CD4-positive, alpha-beta T cell treated with Interleukin-4 for 1 hour (primary cell): ENCODE data around the gene DVL2.

Experiments
- DNase-seq, 2 donors: peaks; one replicate each; pipeline ENCODE4 v3.0.0-alpha.2; 2020 to 2022

Gene DVL2

GRCh38 chr17:7234083-7234951 is at the start of gene DVL2:
Gene DVL2 (minus strand): TSS chr17:7234517. CDS start chr17:7234262, 255 bp downstream.
- peak; percentile 95 to 96 for DNase-seq

DNA sequence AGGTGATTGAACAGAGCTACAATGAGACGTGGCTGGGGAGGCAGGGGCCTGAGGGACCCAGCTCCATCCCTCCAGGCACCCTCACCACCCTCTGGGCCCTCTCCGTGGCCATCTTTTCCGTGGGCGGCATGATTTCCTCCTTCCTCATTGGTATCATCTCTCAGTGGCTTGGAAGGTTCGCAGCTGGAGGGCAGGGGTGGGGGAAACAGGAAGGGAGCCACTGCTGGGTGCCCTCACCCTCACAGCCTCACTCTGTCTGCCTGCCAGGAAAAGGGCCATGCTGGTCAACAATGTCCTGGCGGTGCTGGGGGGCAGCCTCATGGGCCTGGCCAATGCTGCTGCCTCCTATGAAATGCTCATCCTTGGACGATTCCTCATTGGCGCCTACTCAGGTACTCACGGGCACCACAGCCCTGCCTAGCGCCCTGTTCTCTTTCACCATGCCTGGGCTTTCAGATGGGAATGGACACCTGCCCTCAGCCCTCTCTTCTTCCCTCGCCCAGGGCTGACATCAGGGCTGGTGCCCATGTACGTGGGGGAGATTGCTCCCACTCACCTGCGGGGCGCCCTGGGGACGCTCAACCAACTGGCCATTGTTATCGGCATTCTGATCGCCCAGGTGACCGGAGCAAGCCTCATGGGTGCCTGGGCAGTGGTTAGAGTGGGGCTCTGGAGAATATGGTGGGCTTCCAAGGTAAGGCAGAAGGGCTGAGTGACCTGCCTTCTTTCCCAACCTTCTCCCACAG is 49.3 kb upstream of the DVL2 start:
- no peak for DNase-seq

DNA sequence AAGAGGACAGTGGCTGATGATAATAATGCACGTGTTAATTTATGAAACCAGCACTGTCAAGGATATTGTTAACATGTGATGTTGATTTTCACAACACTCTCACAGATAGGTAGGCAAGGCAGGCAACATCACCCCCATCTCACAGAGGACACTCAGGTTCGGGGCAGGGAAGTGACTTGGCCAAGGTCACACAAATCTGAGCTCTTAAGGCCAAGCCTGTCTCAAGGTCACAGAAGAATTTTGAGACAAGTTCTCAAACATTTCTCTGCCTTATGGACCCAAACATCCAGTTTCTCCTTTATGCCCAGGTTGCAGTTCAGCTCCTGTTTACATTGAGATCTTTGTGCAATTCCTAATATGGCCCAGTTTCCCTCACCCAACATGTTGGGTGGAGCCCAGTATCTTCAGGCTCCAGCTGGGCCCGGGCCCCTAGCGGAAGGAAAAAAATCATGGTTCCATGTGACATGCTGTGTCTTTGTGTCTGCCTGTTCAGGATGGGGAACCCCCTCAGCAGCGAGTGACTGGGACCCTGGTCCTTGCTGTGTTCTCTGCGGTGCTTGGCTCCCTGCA is 48.5 kb upstream of the DVL2 start:
- no peak for DNase-seq

DNA sequence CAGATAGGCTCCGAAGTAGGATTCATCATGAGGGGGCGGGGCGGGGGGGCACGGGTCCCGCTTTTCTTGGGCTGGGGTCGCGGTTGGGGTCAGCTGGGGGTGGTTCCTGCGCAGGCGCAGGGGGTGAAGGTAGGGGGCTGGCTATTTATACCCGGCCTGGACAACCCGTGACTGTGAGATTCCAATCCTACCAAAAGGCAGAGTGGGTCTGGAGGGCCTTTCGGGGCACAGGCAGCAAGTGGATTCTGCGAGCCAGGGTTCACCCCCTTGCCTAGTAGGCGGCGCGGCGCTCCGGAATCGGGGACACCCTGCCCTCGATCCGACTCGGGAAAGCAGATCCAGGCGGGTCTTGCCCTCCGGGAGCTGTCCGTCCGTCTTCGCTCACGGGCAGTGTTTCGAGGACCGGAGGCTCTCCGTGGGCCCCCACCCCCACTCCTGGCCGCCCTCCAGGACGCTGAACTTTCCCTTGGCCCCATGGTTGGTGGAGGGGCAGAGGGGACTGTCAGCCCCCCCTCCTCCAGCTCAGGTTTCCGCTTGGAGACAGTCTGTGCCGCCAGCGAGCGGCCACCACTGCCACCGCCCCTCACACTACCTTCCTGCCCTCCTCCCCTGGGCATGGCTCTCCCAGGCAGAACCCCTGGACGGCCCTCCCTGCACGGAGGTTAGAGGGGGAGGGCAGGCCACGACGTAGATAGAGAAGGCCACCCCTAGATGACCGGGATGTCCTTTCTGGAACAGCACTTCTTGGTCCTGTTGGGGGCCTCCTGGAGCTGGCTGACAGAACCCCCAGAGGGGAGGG is 47.8 kb upstream of the DVL2 start:
- no peak for DNase-seq

DNA sequence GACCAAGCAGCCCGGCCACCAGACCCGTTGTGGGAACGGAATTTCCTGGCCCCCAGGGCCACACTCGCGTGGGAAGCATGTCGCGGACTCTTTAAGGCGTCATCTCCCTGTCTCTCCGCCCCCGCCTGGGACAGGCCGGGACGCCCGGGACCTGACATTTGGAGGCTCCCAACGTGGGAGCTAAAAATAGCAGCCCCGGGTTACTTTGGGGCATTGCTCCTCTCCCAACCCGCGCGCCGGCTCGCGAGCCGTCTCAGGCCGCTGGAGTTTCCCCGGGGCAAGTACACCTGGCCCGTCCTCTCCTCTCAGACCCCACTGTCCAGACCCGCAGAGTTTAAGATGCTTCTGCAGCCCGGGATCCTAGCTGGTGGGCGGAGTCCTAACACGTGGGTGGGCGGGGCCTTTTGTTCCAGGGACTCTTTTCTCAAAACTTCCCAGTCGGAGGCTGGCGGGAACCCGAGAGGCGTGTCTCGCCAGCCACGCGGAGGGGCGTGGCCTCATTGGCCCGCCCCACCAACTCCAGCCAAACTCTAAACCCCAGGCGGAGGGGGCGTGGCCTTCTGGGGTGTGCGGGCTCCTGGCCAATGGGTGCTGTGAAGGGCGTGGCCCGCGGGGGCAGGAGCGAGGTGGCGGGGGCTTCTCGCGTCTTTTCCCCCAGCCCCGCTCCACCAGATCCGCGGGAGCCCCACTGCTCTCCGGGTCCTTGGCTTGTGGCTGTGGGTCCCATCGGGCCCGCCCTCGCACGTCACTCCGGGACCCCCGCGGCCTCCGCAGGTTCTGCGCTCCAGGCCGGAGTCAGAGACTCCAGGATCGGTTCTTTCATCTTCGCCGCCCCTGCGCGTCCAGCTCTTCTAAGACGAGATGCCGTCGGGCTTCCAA is 47.0 kb upstream of the DVL2 start, which contains the start of gene SLC2A4:
SLC2A4 (plus strand) TSS at position 645 of the 879 bp plus-strand sequence; CDS start at position 862, 217 bp downstream.
- peak; percentile 89 to 90 for DNase-seq

DNA sequence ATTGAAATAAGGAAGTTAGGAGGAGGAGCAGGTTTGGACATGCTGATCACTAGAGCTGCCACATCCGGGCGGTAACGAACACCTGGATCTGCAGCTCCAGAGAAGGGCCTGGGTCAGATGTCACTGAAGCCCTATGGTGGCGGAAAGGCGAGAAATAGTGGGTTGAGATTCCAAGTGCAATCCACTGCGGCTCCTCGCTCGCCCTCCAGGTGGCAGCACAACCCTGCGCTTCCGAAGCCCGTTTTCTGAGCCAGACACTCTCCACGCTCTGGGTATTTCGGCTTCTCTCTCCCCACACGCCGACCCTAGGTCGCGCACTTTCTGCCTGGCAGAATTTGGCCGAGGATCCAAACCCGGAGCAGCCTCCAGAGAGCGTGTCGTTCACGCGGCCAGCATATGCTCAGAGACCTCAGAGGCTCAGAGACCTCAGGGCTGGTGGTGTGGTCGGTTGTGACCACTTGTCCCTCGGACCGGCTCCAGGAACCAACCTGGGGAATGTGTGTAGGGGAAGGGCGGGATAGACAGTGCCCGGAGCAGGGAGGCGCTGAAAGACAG is 46.3 kb upstream of the DVL2 start:
- DNase-seq, result peak; percentile 84 to 89

DNA sequence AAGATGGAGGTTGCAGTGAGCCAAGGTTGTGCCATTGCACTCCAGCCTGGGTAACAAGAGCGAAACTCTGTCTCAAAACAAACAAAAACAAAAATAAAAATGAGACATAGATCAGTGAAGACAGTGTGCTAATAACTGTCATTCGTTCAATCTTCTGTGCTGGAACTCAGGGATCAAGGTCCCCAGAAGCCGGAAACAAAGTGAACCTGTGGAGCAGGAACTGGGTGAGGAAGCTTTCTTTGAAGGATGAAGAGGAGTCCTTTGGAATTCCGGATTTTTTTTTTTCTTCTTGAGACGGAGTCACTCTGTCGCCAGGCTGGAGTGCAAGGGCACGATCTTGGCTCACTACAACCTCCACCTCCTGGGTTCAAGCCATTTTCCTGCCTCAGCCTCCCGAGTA is 45.1 kb upstream of the DVL2 start:
- DNase-seq, result no peak

DNA sequence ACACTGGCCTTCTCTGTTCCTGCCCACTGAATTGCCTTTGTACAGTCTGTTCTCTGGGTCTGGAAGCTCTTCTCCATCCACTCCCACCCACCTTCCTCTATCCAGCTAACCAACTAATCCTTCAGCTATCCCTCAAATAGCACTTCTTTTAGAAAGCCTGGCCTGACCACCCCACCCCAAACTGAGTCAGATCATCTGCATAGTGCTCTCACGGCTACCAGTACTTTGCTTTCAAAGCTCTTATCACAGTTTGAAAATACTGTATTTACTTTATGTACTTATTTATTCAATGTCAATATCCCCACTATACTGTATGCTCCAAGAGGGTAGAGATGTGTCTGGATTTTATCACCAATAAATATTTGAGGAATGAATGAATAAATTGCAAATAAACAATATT is 32.5 kb upstream of the DVL2 start:
- no peak for DNase-seq

DNA sequence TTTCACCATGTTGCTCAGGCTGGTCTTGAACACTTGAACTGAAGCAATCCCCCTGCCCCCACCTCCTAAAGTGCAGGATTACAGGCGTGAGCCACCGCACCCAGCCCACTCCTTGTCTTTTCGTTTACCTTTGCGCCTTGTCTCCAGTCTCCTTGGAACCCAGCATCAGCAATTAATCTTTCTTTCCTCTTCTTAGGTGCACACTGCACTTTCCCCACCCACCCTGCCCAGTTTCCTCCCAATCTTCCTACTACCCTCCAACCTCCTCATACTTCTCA is 29.4 kb upstream of the DVL2 start:
- DNase-seq, result no peak

GRCh38 chr17:7262935-7263800 is 28.9 kb upstream of the DVL2 start:
- DNase-seq, result no peak

- DNase-seq, result no peak
These were observed 28.0 kb upstream of the DVL2 start, which contains the start of gene CLDN7 for GRCh38 chr17:7262192-7262934. Gene CLDN7 (minus strand): TSS chr17:7262478. CDS start chr17:7262043, 435 bp downstream.

GRCh38 chr17:7261379-7262191 is 27.3 kb upstream of the DVL2 start:
- peak in 1 of 2 donors; percentile 35 for DNase-seq

GRCh38 chr17:7260651-7261378 is 26.5 kb upstream of the DVL2 start:
- DNase-seq, result peak in 1 of 2 donors; percentile 42

DNA sequence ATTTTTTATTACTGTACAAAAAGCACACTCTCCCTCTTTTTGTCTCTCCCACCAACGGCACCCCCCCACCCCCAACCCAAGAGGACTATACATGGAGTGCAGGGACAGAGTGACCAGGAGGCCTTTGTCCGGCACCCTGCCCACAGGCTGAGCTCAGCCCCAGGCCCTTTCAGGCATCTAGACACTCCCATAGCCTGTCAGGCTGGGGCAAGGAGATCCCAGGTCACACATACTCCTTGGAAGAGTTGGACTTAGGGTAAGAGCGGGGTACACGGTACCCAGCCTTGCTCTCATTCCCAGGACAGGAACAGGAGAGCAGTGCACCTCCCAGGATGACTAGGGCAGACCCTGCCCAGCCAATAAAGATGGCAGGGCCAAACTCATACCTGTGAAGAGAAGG is 25.8 kb upstream of the DVL2 start:
- DNase-seq, result no peak

DNA sequence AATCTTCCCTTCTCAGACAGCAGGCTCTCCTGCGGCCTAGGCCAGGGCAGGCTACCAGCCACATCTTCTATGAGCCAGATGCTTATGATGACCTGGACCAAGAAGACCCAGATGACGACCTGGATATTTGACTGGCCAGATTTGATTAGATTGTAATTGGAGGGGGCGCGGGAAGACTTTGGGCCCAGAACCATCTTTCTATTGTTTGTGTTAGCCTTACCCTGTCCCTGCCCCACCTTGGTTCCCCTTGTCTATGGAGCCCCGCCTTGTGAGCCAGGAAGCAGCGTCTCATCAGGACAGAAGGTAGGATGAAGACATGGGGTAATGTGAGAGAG is 25.2 kb upstream of the DVL2 start:
- DNase-seq, result no peak

- DNase-seq, result no peak
These were observed 24.6 kb upstream of the DVL2 start for GRCh38 chr17:7258731-7259554.

DNA sequence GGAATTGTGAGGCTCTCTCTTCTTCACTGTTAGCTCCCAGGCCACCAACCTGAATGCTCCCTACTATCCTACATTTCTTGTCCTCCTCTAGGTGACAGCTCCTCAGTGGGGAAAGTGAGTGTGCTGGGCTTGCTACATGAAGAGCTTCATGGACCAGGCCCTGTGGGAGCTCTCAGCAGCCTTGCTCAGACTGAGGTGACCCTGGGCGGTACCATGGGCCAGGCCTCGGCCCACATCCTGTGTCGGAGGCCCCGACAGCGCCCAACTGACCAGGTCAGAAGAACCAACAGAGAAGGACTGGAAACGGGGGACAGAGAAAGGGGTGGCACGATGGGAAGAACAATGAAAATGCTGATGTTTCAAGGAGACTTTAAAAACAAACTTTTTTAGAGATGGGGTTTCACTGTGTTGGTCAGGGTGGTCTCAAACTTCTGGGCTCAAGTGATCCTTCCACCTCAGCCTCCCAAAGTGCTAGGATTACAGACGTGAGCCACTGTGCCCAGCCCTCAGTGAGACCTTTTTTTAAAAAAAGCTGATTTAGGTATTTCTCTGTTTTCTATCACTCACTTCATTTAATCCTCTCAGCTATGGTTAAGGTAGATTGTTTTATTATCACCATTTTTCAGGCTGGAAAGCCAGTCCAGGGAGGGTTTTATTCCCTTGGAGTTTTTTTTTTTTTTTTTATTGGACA is 22.6 kb upstream of the DVL2 start:
- DNase-seq, result no peak
